Peyer's patch (tissue), 4 donors: ENCODE data around the gene SOBP.

Source experiments
- POLR2A ChIP-seq, 2 donors: fragments of 450-650 bp; IDR thresholded peaks; one replicate each; pipeline ENCODE4 v1.5.1; 2017; ENCODE audit warnings: antibody characterized with exemption in 2 of 2, mild to moderate bottlenecking in 2 of 2, moderate library complexity in 2 of 2
- TF ChIP-seq, protein P1 (sequence below), 6 experiments: fragments of 450-650 bp in 4 of 6; fragments of 200-600 bp in 2 of 6; sonication (generic) in 1 of 6; IDR thresholded peaks; one replicate each; pipeline ENCODE4 v1.5.1; 2017 to 2019; ENCODE audit warnings: antibody characterized with exemption in 6 of 6, mild to moderate bottlenecking in 3 of 6, moderate library complexity in 1 of 6

DNA sequence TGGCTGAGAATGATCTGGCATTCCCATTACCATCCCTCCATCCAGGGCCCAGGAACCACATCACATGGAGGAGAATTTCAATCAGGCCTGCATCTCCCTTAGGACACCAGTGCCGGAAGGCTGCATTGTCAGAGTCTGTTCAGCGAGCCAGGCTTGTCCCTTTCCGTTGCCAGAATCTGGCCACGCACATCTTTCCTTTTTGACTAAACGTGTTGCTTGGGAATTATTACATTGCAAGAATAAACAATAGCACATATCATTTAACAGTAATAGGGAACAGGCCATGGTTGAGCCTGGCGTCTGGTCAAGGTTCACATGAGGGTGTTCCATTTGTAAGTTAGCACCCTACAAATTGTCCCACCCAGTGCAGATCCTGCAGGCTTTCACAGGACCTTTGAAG is 42.8 kb downstream of the SOBP start:
- TF ChIP-seq POLR2A (IDR thresholded peaks at IDR 0.05): no peak
- TF ChIP-seq, protein P1, sequence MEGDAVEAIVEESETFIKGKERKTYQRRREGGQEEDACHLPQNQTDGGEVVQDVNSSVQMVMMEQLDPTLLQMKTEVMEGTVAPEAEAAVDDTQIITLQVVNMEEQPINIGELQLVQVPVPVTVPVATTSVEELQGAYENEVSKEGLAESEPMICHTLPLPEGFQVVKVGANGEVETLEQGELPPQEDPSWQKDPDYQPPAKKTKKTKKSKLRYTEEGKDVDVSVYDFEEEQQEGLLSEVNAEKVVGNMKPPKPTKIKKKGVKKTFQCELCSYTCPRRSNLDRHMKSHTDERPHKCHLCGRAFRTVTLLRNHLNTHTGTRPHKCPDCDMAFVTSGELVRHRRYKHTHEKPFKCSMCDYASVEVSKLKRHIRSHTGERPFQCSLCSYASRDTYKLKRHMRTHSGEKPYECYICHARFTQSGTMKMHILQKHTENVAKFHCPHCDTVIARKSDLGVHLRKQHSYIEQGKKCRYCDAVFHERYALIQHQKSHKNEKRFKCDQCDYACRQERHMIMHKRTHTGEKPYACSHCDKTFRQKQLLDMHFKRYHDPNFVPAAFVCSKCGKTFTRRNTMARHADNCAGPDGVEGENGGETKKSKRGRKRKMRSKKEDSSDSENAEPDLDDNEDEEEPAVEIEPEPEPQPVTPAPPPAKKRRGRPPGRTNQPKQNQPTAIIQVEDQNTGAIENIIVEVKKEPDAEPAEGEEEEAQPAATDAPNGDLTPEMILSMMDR (IDR thresholded peaks at IDR 0.05): no peak
